Loucy (cell line): ENCODE measurements around the gene SLC9A4.

Source experiments
- H2AFZ ChIP-seq: fragments of 200-600 bp; sonication (generic); 2 replicates; pipeline ENCODE4 v1.6.0; 2016; ENCODE audit warnings: antibody characterized with exemption, mild to moderate bottlenecking, low read length, moderate library complexity
- H3F3A ChIP-seq: fragments of 200-600 bp; 2 replicates; pipeline ENCODE4 v1.6.0; 2016; ENCODE audit warnings: antibody characterized with exemption, low read depth, mild to moderate bottlenecking
- H3K27me3 ChIP-seq: fragments of 200-600 bp; sonication (generic); 2 replicates; pipeline ENCODE4 v1.6.1; 2014; ENCODE audit warnings: low read length, mild to moderate bottlenecking; ENCODE audit not compliant: insufficient read depth, poor library complexity, severe bottlenecking
- H3K36me3 ChIP-seq: fragments of 200-600 bp; sonication (generic); 2 replicates; pipeline ENCODE4 v1.6.1; 2016; ENCODE audit warnings: low read length; ENCODE audit not compliant: insufficient read depth
- H3K4me1 ChIP-seq: fragments of 200-600 bp; sonication (generic); 2 replicates; pipeline ENCODE4 v1.5.1; 2014; ENCODE audit warnings: low read length, mild to moderate bottlenecking; ENCODE audit not compliant: insufficient read depth, poor library complexity, severe bottlenecking
- H3K4me2 ChIP-seq: fragments of 200-600 bp; sonication (generic); 2 replicates; pipeline ENCODE4 v1.6.0; 2014; ENCODE audit warnings: antibody characterized with exemption, low read length, low read depth, mild to moderate bottlenecking; ENCODE audit not compliant: poor library complexity, severe bottlenecking
- H3K4me3 ChIP-seq: fragments of 200-600 bp; sonication (generic); 2 replicates; pipeline ENCODE4 v1.5.1; 2014; ENCODE audit warnings: low read length, mild to moderate bottlenecking, mixed read lengths; ENCODE audit not compliant: poor library complexity, severe bottlenecking
- H3K79me2 ChIP-seq: fragments of 200-600 bp; sonication (generic); 2 replicates; pipeline ENCODE4 v1.6.1; 2014; ENCODE audit warnings: low read length; ENCODE audit not compliant: insufficient read depth
- H3K9ac ChIP-seq: fragments of 200-600 bp; sonication (generic); 2 replicates; pipeline ENCODE4 v1.6.0; 2014; ENCODE audit warnings: mild to moderate bottlenecking, low read depth, low read length, moderate library complexity; ENCODE audit not compliant: poor library complexity, severe bottlenecking
- H3K9me2 ChIP-seq: fragments of 200-600 bp; sonication (generic); replicated peaks from 2 replicates; pipeline ENCODE4 v1.6.1; 2016; ENCODE audit warnings: low read depth, low read length, mixed read lengths
- H3K9me3 ChIP-seq: fragments of 200-600 bp; sonication (generic); 2 replicates; pipeline ENCODE4 v1.6.1; 2014; ENCODE audit warnings: mild to moderate bottlenecking, antibody characterized with exemption, low read length, low read depth; ENCODE audit not compliant: insufficient read depth
- H4K20me1 ChIP-seq: fragments of 200-600 bp; sonication (generic); 2 replicates; pipeline ENCODE4 v1.6.0; 2014; ENCODE audit warnings: antibody characterized with exemption, low read length, mild to moderate bottlenecking; ENCODE audit not compliant: insufficient read depth, poor library complexity, severe bottlenecking
- CTCF ChIP-seq: fragments of 200-600 bp; sonication (generic); conservative IDR thresholded peaks from 2 replicates; pipeline ENCODE4 v1.5.1; 2014; ENCODE audit warnings: mild to moderate bottlenecking, antibody characterized with exemption, low read length
- EZH2phosphoT487 ChIP-seq: fragments of 200-600 bp; IDR thresholded peaks from 2 replicates; pipeline ENCODE4 v1.6.1; 2018; ENCODE audit warnings: antibody characterized with exemption, mild to moderate bottlenecking, moderate library complexity, borderline replicate concordance

SLC9A4 gene

DNA sequence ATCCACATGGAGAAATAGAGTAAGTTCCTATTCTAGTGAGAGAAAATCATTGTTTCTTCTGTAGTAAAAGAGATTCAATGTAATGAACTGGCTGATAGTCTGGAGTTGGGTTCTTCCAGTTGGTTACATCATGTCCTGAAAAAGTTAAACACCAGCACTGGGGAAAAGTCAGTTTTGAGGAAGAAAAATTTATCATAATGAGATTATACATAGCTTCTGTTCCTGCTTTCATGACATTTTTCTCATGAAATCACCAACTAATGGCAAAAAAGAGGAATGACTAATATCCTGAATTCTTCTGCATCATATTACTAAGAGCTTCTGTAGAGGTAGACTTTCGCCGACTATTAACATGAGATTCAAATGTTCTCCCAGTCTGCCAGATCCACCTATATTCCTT is 77.1 kb downstream of the SLC9A4 start:
- H3K79me2 ChIP-seq, result no peaks in the 10 kb centered on the region
- no peak overlapping the region for H2AFZ ChIP-seq
- peaks cover 9% of the 10 kb centered on the region; the same call in 1 of the 2 replicates for H3K9me3 ChIP-seq
- H3K4me3 ChIP-seq, result no peak overlapping the region
- no peaks in the 10 kb centered on the region for H3K27me3 ChIP-seq
- H3F3A ChIP-seq, result no peaks in the 10 kb centered on the region
- no peak for TF ChIP-seq EZH2phosphoT487
- no peak for TF ChIP-seq CTCF
- H3K9ac ChIP-seq, result no peak overlapping the region
- H4K20me1 ChIP-seq, result no peaks in the 10 kb centered on the region
- no peak overlapping the region for H3K4me2 ChIP-seq
- H3K4me1 ChIP-seq, result no peaks in the 10 kb centered on the region
- no peaks in the 10 kb centered on the region for H3K9me2 ChIP-seq
- no peaks in the 10 kb centered on the region for H3K36me3 ChIP-seq

DNA sequence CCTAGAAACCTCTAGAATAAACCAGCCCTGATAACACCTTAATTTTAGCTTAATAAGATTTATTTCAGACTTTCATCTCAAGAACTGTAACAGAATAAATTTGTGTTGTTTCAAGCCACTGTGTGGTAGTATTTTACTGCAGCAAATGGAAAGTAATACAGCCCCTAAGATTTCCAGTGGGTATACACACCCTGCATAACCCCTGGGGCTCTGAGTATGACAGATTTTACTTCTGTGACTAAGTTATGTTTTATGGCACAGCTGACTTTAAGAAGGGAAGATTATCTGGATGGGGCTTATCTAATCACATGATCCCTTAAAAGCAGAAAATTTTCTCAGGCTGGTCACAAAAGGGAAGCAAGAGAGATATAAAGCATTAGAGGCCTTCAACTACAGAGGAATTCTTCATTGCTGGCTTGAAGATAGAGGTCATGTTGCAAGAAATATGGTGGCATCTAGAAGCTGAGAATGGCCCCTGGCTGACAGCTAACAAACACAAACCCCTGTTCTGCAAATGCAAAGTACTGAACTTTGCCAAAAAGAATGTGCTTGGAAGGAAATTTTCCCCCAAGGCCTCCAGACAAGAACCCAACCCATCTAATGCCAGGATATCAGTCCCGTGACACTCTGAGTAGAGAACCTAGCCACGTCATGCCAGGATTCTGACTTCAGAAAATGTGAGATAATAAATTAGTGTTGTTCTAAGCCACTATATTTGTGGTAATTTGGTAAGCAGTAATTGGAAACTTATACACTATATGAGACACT is 78.5 kb downstream of the SLC9A4 start:
- no peak overlapping the region for H3K4me3 ChIP-seq
- no peak overlapping the region for H2AFZ ChIP-seq
- no peaks in the 10 kb centered on the region for H4K20me1 ChIP-seq
- no peaks in the 10 kb centered on the region for H3K27me3 ChIP-seq
- no peaks in the 10 kb centered on the region for H3K4me1 ChIP-seq
- H3K9me3 ChIP-seq, result peaks cover 9% of the 10 kb centered on the region; the same call in 1 of the 2 replicates
- no peak overlapping the region for H3K4me2 ChIP-seq
- no peaks in the 10 kb centered on the region for H3K36me3 ChIP-seq
- H3K9ac ChIP-seq, result no peak overlapping the region
- H3K79me2 ChIP-seq, result no peaks in the 10 kb centered on the region
- H3K9me2 ChIP-seq, result no peaks in the 10 kb centered on the region
- H3F3A ChIP-seq, result no peaks in the 10 kb centered on the region
- TF ChIP-seq EZH2phosphoT487 (no peak), CTCF (no peak)

DNA sequence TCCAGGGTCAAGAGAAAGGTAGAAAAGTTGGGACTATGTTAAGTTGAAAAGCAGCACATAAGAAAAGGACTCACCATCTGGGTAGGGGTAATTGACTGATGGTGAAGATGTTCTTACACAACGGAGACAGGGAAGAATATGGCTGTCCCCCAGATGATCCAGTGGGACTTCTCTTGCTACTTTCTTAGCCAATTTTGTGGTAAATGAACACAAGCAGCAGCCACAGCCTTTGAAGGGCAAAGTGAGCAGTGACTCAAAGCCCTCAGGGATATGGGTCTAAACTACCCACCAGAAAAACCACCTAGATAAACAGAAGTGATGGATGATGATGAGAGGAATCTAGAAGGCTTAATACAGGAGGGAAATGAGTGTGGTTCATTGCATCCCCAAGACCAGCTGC is 80.6 kb downstream of the SLC9A4 start:
- Histone ChIP-seq H3K4me3 (no peak overlapping the region), H3F3A (no peaks in the 10 kb centered on the region), H3K9me3 (peaks cover 6% of the 10 kb centered on the region; the same call in 1 of the 2 replicates), H3K36me3 (no peaks in the 10 kb centered on the region), H3K27me3 (no peaks in the 10 kb centered on the region), H4K20me1 (no peaks in the 10 kb centered on the region), H2AFZ (no peak overlapping the region), H3K79me2 (no peaks in the 10 kb centered on the region), H3K4me1 (no peaks in the 10 kb centered on the region), H3K9me2 (no peaks in the 10 kb centered on the region), H3K4me2 (no peak overlapping the region), H3K9ac (no peak overlapping the region)
- TF ChIP-seq EZH2phosphoT487, result no peak
- no peak for TF ChIP-seq CTCF
